Adrenal gland (tissue), 5 donors: Measurements from ENCODE around the gene ZNF282.

Experiments used
- POLR2A ChIP-seq, 2 donors: fragments of 450-650 bp; IDR thresholded peaks; one replicate each; pipeline ENCODE4 v1.6.1; 2017; ENCODE audit warnings: antibody characterized with exemption in 2 of 2, mild to moderate bottlenecking in 2 of 2, moderate library complexity in 1 of 2
- TF ChIP-seq, protein P1 (sequence below), 6 experiments: fragments of 450-650 bp in 4 of 6; fragments of 200-600 bp in 2 of 6; sonication (generic) in 1 of 6; IDR thresholded peaks; 1 replicate in 5 of 6; 2 replicates in 1 of 6; pipeline versions ENCODE4 v1.5.1 to v1.8.0; 2016 to 2021; ENCODE audit warnings: antibody characterized with exemption in 6 of 6, mild to moderate bottlenecking in 2 of 6, moderate library complexity in 1 of 6
- donor health status: DM: no; HTN: no; CAD: no.

DNA sequence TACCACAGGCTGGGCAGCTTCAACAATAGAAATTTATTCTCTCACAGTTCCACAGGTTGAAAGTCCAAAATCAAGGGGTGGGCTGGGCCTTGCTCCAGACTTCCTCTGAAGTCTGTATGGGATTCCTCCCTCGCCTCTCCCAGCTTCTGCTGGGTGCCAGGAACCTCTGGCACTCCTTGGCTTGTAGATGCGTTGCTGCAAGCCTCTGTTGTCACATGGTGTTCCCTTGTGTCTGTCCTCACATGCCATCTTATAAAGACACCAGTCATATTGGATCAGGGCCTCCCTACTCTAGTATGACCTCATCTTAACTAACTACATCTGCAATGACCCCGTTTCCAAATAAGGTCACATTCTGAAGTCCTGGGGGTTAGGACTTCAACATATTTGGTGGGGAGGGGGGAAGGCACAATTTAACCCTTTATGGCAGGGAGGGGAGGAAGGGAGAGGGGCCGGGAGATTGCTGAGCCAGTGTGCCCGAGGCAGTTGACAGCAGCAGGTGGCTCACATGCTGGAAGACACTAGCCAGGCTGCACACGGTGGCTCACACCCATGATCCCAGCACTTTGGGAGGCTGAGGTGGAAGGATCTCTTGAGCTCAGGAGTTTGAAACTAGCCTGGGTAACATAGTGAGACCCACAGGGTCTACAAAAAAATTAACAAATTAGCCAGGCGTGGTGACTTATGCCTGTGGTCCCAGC lies 18.8 kb downstream of the ZNF282 start:
- TF ChIP-seq POLR2A (IDR thresholded peaks at IDR 0.05) = no peak
- TF ChIP-seq, protein P1, sequence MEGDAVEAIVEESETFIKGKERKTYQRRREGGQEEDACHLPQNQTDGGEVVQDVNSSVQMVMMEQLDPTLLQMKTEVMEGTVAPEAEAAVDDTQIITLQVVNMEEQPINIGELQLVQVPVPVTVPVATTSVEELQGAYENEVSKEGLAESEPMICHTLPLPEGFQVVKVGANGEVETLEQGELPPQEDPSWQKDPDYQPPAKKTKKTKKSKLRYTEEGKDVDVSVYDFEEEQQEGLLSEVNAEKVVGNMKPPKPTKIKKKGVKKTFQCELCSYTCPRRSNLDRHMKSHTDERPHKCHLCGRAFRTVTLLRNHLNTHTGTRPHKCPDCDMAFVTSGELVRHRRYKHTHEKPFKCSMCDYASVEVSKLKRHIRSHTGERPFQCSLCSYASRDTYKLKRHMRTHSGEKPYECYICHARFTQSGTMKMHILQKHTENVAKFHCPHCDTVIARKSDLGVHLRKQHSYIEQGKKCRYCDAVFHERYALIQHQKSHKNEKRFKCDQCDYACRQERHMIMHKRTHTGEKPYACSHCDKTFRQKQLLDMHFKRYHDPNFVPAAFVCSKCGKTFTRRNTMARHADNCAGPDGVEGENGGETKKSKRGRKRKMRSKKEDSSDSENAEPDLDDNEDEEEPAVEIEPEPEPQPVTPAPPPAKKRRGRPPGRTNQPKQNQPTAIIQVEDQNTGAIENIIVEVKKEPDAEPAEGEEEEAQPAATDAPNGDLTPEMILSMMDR (IDR thresholded peaks at IDR 0.05) = no peak
